HUES6 (cell line): ENCODE measurements around the gene ALG14.

Source experiments
- H3K27ac ChIP-seq: 2 replicates; pipeline ENCODE4 v1.7.0; 2013; ENCODE audit warnings: low read depth, mild to moderate bottlenecking, low read length, inconsistent platforms
- H3K27me3 ChIP-seq: 2 replicates; pipeline ENCODE4 v1.6.1; 2013; ENCODE audit warnings: low read length; ENCODE audit not compliant: control insufficient read depth, insufficient read depth
- H3K36me3 ChIP-seq: 2 replicates; pipeline ENCODE4 v1.6.1; 2013; ENCODE audit warnings: low read length; ENCODE audit not compliant: control insufficient read depth, insufficient read depth
- H3K4me1 ChIP-seq: 2 replicates; pipeline ENCODE4 v1.6.1; 2013; ENCODE audit warnings: low read length; ENCODE audit not compliant: control insufficient read depth, insufficient read depth
- H3K4me3 ChIP-seq: 2 replicates; pipeline ENCODE4 v1.5.1; 2013; ENCODE audit warnings: low read depth, low read length
- H3K9ac ChIP-seq: one replicate; pipeline ENCODE4 v1.6.1; 2013; ENCODE audit warnings: mild to moderate bottlenecking, low read length
- H3K9me3 ChIP-seq: 2 replicates; pipeline ENCODE4 v1.6.1; 2013; ENCODE audit warnings: low read depth, low read length; ENCODE audit not compliant: control insufficient read depth, insufficient read depth

The ALG14 gene

GRCh38 chr1:94993931-94994645, 78.7 kb downstream of the ALG14 start:
- no peak overlapping the region for H3K9ac ChIP-seq
- no peaks in the 10 kb centered on the region for H3K4me1 ChIP-seq
- H3K9me3 ChIP-seq: no peaks in the 10 kb centered on the region
- no peak overlapping the region for H3K27ac ChIP-seq
- H3K36me3 ChIP-seq: no peaks in the 10 kb centered on the region
- H3K27me3 ChIP-seq: no peaks in the 10 kb centered on the region
- no peak overlapping the region for H3K4me3 ChIP-seq

- H3K27me3 ChIP-seq: no peaks in the 10 kb centered on the region
- H3K36me3 ChIP-seq: no peaks in the 10 kb centered on the region
- no peak overlapping the region for H3K27ac ChIP-seq
- no peaks in the 10 kb centered on the region for H3K9me3 ChIP-seq
- no peak overlapping the region for H3K9ac ChIP-seq
- no peak overlapping the region for H3K4me3 ChIP-seq
- no peaks in the 10 kb centered on the region for H3K4me1 ChIP-seq
Observed at GRCh38 chr1:94992863-94993563, 79.7 kb downstream of the ALG14 start.

- Histone ChIP-seq H3K27ac (no peak overlapping the region), H3K4me3 (no peak overlapping the region), H3K9me3 (no peaks in the 10 kb centered on the region), H3K9ac (no peak overlapping the region), H3K4me1 (no peaks in the 10 kb centered on the region), H3K36me3 (no peaks in the 10 kb centered on the region), H3K27me3 (no peaks in the 10 kb centered on the region)
Observed at GRCh38 chr1:94992161-94992560, 80.6 kb downstream of the ALG14 start.

- no peaks in the 10 kb centered on the region for H3K9me3 ChIP-seq
- H3K27me3 ChIP-seq: no peaks in the 10 kb centered on the region
- H3K4me3 ChIP-seq: no peak overlapping the region
- H3K4me1 ChIP-seq: no peaks in the 10 kb centered on the region
- H3K27ac ChIP-seq: no peak overlapping the region
- H3K9ac ChIP-seq: no peak overlapping the region
- H3K36me3 ChIP-seq: no peaks in the 10 kb centered on the region
Observed at GRCh38 chr1:94989911-94990473, 82.8 kb downstream of the ALG14 start.

- no peak overlapping the region for H3K4me3 ChIP-seq
- no peaks in the 10 kb centered on the region for H3K36me3 ChIP-seq
- H3K4me1 ChIP-seq: no peaks in the 10 kb centered on the region
- no peak overlapping the region for H3K9ac ChIP-seq
- no peaks in the 10 kb centered on the region for H3K9me3 ChIP-seq
- H3K27me3 ChIP-seq: no peaks in the 10 kb centered on the region
- no peak overlapping the region for H3K27ac ChIP-seq
Observed at GRCh38 chr1:94989398-94989797, 83.4 kb downstream of the ALG14 start.

GRCh38 chr1:94988356-94988755, 84.4 kb downstream of the ALG14 start:
- H3K9ac ChIP-seq: no peak overlapping the region
- H3K4me3 ChIP-seq: no peak overlapping the region
- no peaks in the 10 kb centered on the region for H3K27me3 ChIP-seq
- no peak overlapping the region for H3K27ac ChIP-seq
- H3K9me3 ChIP-seq: no peaks in the 10 kb centered on the region
- no peaks in the 10 kb centered on the region for H3K4me1 ChIP-seq
- no peaks in the 10 kb centered on the region for H3K36me3 ChIP-seq

- Histone ChIP-seq H3K36me3 (no peaks in the 10 kb centered on the region), H3K4me1 (no peaks in the 10 kb centered on the region), H3K27ac (no peak overlapping the region), H3K27me3 (no peaks in the 10 kb centered on the region), H3K4me3 (no peak overlapping the region), H3K9me3 (no peaks in the 10 kb centered on the region), H3K9ac (no peak overlapping the region)
Observed at GRCh38 chr1:94986783-94987182, 86.0 kb downstream of the ALG14 start.

GRCh38 chr1:94983171-94983739, 89.5 kb downstream of the ALG14 start:
- Histone ChIP-seq H3K27me3 (no peaks in the 10 kb centered on the region), H3K9ac (no peak overlapping the region), H3K36me3 (no peaks in the 10 kb centered on the region), H3K27ac (no peak overlapping the region), H3K9me3 (no peaks in the 10 kb centered on the region), H3K4me1 (no peaks in the 10 kb centered on the region), H3K4me3 (no peak overlapping the region)

GRCh38 chr1:94982398-94982797, 90.4 kb downstream of the ALG14 start:
- Histone ChIP-seq H3K9me3 (no peaks in the 10 kb centered on the region), H3K36me3 (no peaks in the 10 kb centered on the region), H3K9ac (no peak overlapping the region), H3K27ac (no peak overlapping the region), H3K27me3 (no peaks in the 10 kb centered on the region), H3K4me3 (no peak overlapping the region), H3K4me1 (no peaks in the 10 kb centered on the region)

GRCh38 chr1:94981575-94981973, 91.2 kb downstream of the ALG14 start:
- no peaks in the 10 kb centered on the region for H3K4me1 ChIP-seq
- H3K9ac ChIP-seq: no peak overlapping the region
- H3K4me3 ChIP-seq: no peak overlapping the region
- no peaks in the 10 kb centered on the region for H3K9me3 ChIP-seq
- no peaks in the 10 kb centered on the region for H3K36me3 ChIP-seq
- H3K27ac ChIP-seq: no peak overlapping the region
- H3K27me3 ChIP-seq: no peaks in the 10 kb centered on the region
